Transverse colon (tissue), 4 donors: ENCODE measurements around the gene TMEM200A. TPM values are rescaled to one million over a fixed set of nuclear protein-coding genes. Genes with fewer than 3 reads are reported as not detected.
A peak's percentile ranks its signal among the peaks of the same experiment; 100 is the strongest.

Experiments
- DNase-seq: peaks from one replicate; pipeline ENCODE4 v3.0.0-alpha.2; 2019
- H3K27ac ChIP-seq, 4 donors: fragments of 200-600 bp; sonication (generic); 2 replicates each; pipeline ENCODE4 v1.5.1; 2016 to 2018; ENCODE audit warnings: inconsistent platforms in 4 of 4
- H3K27me3 ChIP-seq: fragments of 200-600 bp; sonication (generic); 2 replicates; pipeline ENCODE4 v1.5.1; 2017; ENCODE audit warnings: inconsistent platforms
- H3K36me3 ChIP-seq, 4 donors: fragments of 200-600 bp; sonication (generic); 2 replicates each; pipeline ENCODE4 v1.5.1; 2017 to 2019; ENCODE audit warnings: inconsistent platforms in 4 of 4
- H3K4me1 ChIP-seq, 4 donors: fragments of 200-600 bp; sonication (generic); 2 replicates each; pipeline ENCODE4 v1.5.1; 2017 to 2020; ENCODE audit warnings: inconsistent platforms in 4 of 4
- H3K4me3 ChIP-seq, 4 donors: fragments of 200-600 bp; sonication (generic); 1 replicate in 1 of 4; 2 replicates in 3 of 4; pipeline versions ENCODE4 v1.5.1 to v1.6.1; 2017 to 2019; ENCODE audit warnings: inconsistent platforms in 4 of 4
- H3K9me3 ChIP-seq, 2 donors: fragments of 200-600 bp; sonication (generic); 2 replicates each; pipeline ENCODE4 v1.5.1; 2017 to 2019; ENCODE audit warnings: inconsistent platforms in 2 of 2
- CTCF ChIP-seq, 5 experiments: fragments of 200-600 bp in 3 of 5; fragments of 450-650 bp in 2 of 5; sonication (generic) in 3 of 5; IDR thresholded peaks; 1 replicate in 2 of 5; 2 replicates in 3 of 5; pipeline ENCODE4 v1.5.1; 2016 to 2017; ENCODE audit warnings: antibody characterized with exemption in 5 of 5, inconsistent platforms in 3 of 5, mild to moderate bottlenecking in 2 of 5, moderate library complexity in 1 of 5
- EP300 ChIP-seq: sonication (generic); formaldehyde crosslinking; IDR thresholded peaks from one replicate; pipeline ENCODE4 v1.6.1; 2017; ENCODE audit warnings: antibody characterized with exemption, low read depth
- POLR2A ChIP-seq: fragments of 450-650 bp; IDR thresholded peaks from one replicate; pipeline ENCODE4 v1.6.1; 2016; ENCODE audit warnings: antibody characterized with exemption, mild to moderate bottlenecking, moderate library complexity
- POLR2AphosphoS5 ChIP-seq, 3 donors: sonication (generic); formaldehyde crosslinking; IDR thresholded peaks; one replicate each; pipeline ENCODE4 v1.6.1; 2016; ENCODE audit warnings: antibody characterized with exemption in 3 of 3
- WGBS, 2 donors: methylation state at CpG; one replicate each; pipeline ENCODE4 v1.1.5; 2018; ENCODE audit warnings: low coverage in 1 of 2; 5-methylcytosine and 5-hydroxymethylcytosine counted together
- in situ Hi-C, 4 donors: fragments of 200-750 bp; cut with MboI; loops; one replicate each; pipeline versions ENCODE4 v1.15.0 to v1.15.1; 2017; ENCODE audit warnings: low sequenced_read_pairs in 3 of 4, low pct_ligation_motif_present in 1 of 4, low pct_unique_long_range_greater_than_20kb in 1 of 4
- intact Hi-C: fragments of 100-400 bp; cut with DNase I; formaldehyde crosslinking; loops from one replicate; pipeline ENCODE4 v1.15.1; 2023; ENCODE audit warnings: low total_unique reads
- total RNA-seq, 4 donors: library from RNA; depleted of rRNA; stranded (reverse); fragments of >200 nt; gene quantifications; one replicate each; pipeline ENCODE4 v1.1.0, GENCODE V29; 2016

The TMEM200A gene
- total RNA-seq, 4 donors from 2014 or later, result 0.20 to 19.5 (median 16.0) TPM

GRCh38 chr6:130395164-130395563 lies 29.3 kb downstream of the TMEM200A start:
- H3K27me3 ChIP-seq, result no peaks in the 10 kb centered on the region
- no peak for DNase-seq
- H3K4me3 ChIP-seq, result no peak overlapping the region
- in situ Hi-C loops (no loop called here), intact Hi-C loops (no loop called here)
- no peaks in the 10 kb centered on the region for H3K9me3 ChIP-seq
- H3K36me3 ChIP-seq, result no peaks in the 10 kb centered on the region
- WGBS, 2 donors, result 93 to 97% methylated on average over 3 to 5 of the region's 5 CpGs
- H3K27ac ChIP-seq, result no peak overlapping the region
- no peak for TF ChIP-seq POLR2A
- no peak for TF ChIP-seq CTCF (IDR thresholded peaks at IDR 0.05)
- no peak for TF ChIP-seq POLR2AphosphoS5 (IDR thresholded peaks at IDR 0.05)
- TF ChIP-seq EP300, result no peak
- no peaks in the 10 kb centered on the region for H3K4me1 ChIP-seq

GRCh38 chr6:130396722-130397121 lies 30.9 kb downstream of the TMEM200A start:
- 26 to 33% methylated on average over 2 of the region's 2 CpGs for WGBS, 2 donors
- Histone ChIP-seq H3K9me3 (no peaks in the 10 kb centered on the region), H3K4me1 (no peaks in the 10 kb centered on the region), H3K27ac (no peak overlapping the region), H3K4me3 (peak overlapping the region in 1 of 4 donors; percentile 21), H3K36me3 (no peaks in the 10 kb centered on the region), H3K27me3 (no peaks in the 10 kb centered on the region)
- no peak for TF ChIP-seq POLR2AphosphoS5 (IDR thresholded peaks at IDR 0.05)
- TF ChIP-seq EP300, result no peak
- no peak for TF ChIP-seq CTCF (IDR thresholded peaks at IDR 0.05)
- TF ChIP-seq POLR2A, result no peak
- in situ Hi-C loops (no loop called here), intact Hi-C loops (no loop called here)
- no peak for DNase-seq

GRCh38 chr6:130405549-130405948 lies 39.7 kb downstream of the TMEM200A start:
- intact Hi-C loops, result no loop called here
- H3K36me3 ChIP-seq, result no peaks in the 10 kb centered on the region
- TF ChIP-seq EP300, result no peak
- TF ChIP-seq POLR2A, result no peak
- TF ChIP-seq CTCF (IDR thresholded peaks at IDR 0.05), result no peak
- no peak for TF ChIP-seq POLR2AphosphoS5 (IDR thresholded peaks at IDR 0.05)
- H3K4me1 ChIP-seq, result peaks cover 0 to 3% (median 0%) of the 10 kb centered on the region in 4 donors
- 93% methylated on average over 2 of the region's 2 CpGs; no CpG with 5 or more reads in 1 of the 2 donors for WGBS, 2 donors
- no peaks in the 10 kb centered on the region for H3K9me3 ChIP-seq
- DNase-seq, result no peak
- no peak overlapping the region for H3K27ac ChIP-seq
- no peak overlapping the region for H3K4me3 ChIP-seq
- H3K27me3 ChIP-seq, result no peaks in the 10 kb centered on the region
- in situ Hi-C loops, result no loop called here

GRCh38 chr6:130407032-130407431 lies 41.2 kb downstream of the TMEM200A start:
- WGBS, 2 donors, result 73 to 87% methylated on average over 3 of the region's 3 CpGs

More at GRCh38 chr6:130407032-130407431, 41.2 kb downstream of the TMEM200A start:
- Histone ChIP-seq H3K9me3 (no peaks in the 10 kb centered on the region), H3K27me3 (no peaks in the 10 kb centered on the region), H3K27ac (no peak overlapping the region), H3K36me3 (no peaks in the 10 kb centered on the region), H3K4me3 (no peak overlapping the region), H3K4me1 (peaks cover 0 to 3% (median 0%) of the 10 kb centered on the region in 4 donors)
- DNase-seq, result no peak
- intact Hi-C loops, result no loop called here
- TF ChIP-seq EP300, result no peak
- no peak for TF ChIP-seq POLR2A
- TF ChIP-seq CTCF (IDR thresholded peaks at IDR 0.05), result no peak
- TF ChIP-seq POLR2AphosphoS5 (IDR thresholded peaks at IDR 0.05), result no peak
- in situ Hi-C loops, result no loop called here
